ENCODE data around the gene CD28. TPM values are rescaled to one million over a fixed set of nuclear protein-coding genes. Genes with fewer than 3 reads are reported as not detected.
A peak's percentile ranks its signal among the peaks of the same experiment; 100 is the strongest.

The CD28 gene
- total and polyA plus RNA-seq, 4 donors = 1.0 to 11.0 (median 5.7) TPM

- Histone ChIP-seq H3K36me3 (ENCODE audit: control insufficient read depth in 1 of 2, insufficient read depth in 2 of 2, low read length in 1 of 2) (no peaks in the 10 kb centered on the region), H3K27ac (ENCODE audit: low read depth in 1 of 2, low read length in 2 of 2) (no peak overlapping the region), H3K27me3 (ENCODE audit: control insufficient read depth in 1 of 2, insufficient read depth in 2 of 2, low read length in 1 of 2) (no peaks in the 10 kb centered on the region), H3K4me1 (ENCODE audit: control insufficient read depth in 1 of 2, insufficient read depth in 2 of 2, low read length in 2 of 2) (no peaks in the 10 kb centered on the region), H3K4me3 (ENCODE audit: low read length in 2 of 2) (no peak overlapping the region), H3K9me3 (ENCODE audit: control insufficient read depth, low read length) (no peaks in the 10 kb centered on the region)
- DNase-seq (no peak), ATAC-seq (ENCODE audit: low FRiP score) (no peak)
- intact Hi-C loops (cut with DNase I) = no loop called here
- 83 to 85% methylated on average over 1 of the region's 1 CpG for WGBS, 2 donors
Measured at GRCh38 chr2:203756161-203756560, 49.7 kb downstream of the CD28 start.

GRCh38 chr2:203758841-203759689 is 52.6 kb downstream of the CD28 start:
- Histone ChIP-seq H3K27ac (ENCODE audit: low read depth in 1 of 2, low read length in 2 of 2) (no peak overlapping the region), H3K4me3 (ENCODE audit: low read length in 2 of 2) (no peak overlapping the region), H3K27me3 (ENCODE audit: control insufficient read depth in 1 of 2, insufficient read depth in 2 of 2, low read length in 1 of 2) (no peaks in the 10 kb centered on the region), H3K4me1 (ENCODE audit: control insufficient read depth in 1 of 2, insufficient read depth in 2 of 2, low read length in 2 of 2) (no peaks in the 10 kb centered on the region), H3K36me3 (ENCODE audit: control insufficient read depth in 1 of 2, insufficient read depth in 2 of 2, low read length in 1 of 2) (no peaks in the 10 kb centered on the region), H3K9me3 (ENCODE audit: control insufficient read depth, low read length) (no peaks in the 10 kb centered on the region)
- 69 to 78% methylated on average over 4 of the region's 4 CpGs for WGBS, 2 donors
- ATAC-seq (ENCODE audit: low FRiP score) (no peak), DNase-seq (no peak)
- intact Hi-C loops (cut with DNase I) = no loop called here

- H3K27ac ChIP-seq (ENCODE audit: low read depth in 1 of 2, low read length in 2 of 2) = no peak overlapping the region
- ATAC-seq (ENCODE audit: low FRiP score) = no peak
Measured at GRCh38 chr2:203759690-203760365, 53.4 kb downstream of the CD28 start.

GRCh38 chr2:203761121-203761520 is 54.7 kb downstream of the CD28 start:
- intact Hi-C loops (cut with DNase I) = no loop called here

More at GRCh38 chr2:203759690-203760365, 53.4 kb downstream of the CD28 start:
- WGBS, 2 donors = 85 to 89% methylated on average over 4 of the region's 4 CpGs
- Histone ChIP-seq H3K4me1 (ENCODE audit: control insufficient read depth in 1 of 2, insufficient read depth in 2 of 2, low read length in 2 of 2) (no peaks in the 10 kb centered on the region), H3K9me3 (ENCODE audit: control insufficient read depth, low read length) (no peaks in the 10 kb centered on the region), H3K27me3 (ENCODE audit: control insufficient read depth in 1 of 2, insufficient read depth in 2 of 2, low read length in 1 of 2) (no peaks in the 10 kb centered on the region), H3K36me3 (ENCODE audit: control insufficient read depth in 1 of 2, insufficient read depth in 2 of 2, low read length in 1 of 2) (no peaks in the 10 kb centered on the region), H3K4me3 (ENCODE audit: low read length in 2 of 2) (no peak overlapping the region)
- intact Hi-C loops (cut with DNase I) = no loop called here
- DNase-seq = peak in 1 of 2 donors; percentile 49

GRCh38 chr2:203763241-203763937 is 57.0 kb downstream of the CD28 start:
- Histone ChIP-seq H3K27ac (ENCODE audit: low read depth in 1 of 2, low read length in 2 of 2) (no peak overlapping the region), H3K4me3 (ENCODE audit: low read length in 2 of 2) (no peak overlapping the region), H3K9me3 (ENCODE audit: control insufficient read depth, low read length) (no peaks in the 10 kb centered on the region), H3K4me1 (ENCODE audit: control insufficient read depth in 1 of 2, insufficient read depth in 2 of 2, low read length in 2 of 2) (no peaks in the 10 kb centered on the region), H3K36me3 (ENCODE audit: control insufficient read depth in 1 of 2, insufficient read depth in 2 of 2, low read length in 1 of 2) (no peaks in the 10 kb centered on the region), H3K27me3 (ENCODE audit: control insufficient read depth in 1 of 2, insufficient read depth in 2 of 2, low read length in 1 of 2) (no peaks in the 10 kb centered on the region)
- no peak for DNase-seq
- WGBS, 2 donors = 88 to 95% methylated on average over 1 of the region's 1 CpG
- no peak for ATAC-seq (ENCODE audit: low FRiP score)
- intact Hi-C loops (cut with DNase I) = no loop called here

More at GRCh38 chr2:203761121-203761520, 54.7 kb downstream of the CD28 start:
- Histone ChIP-seq H3K4me3 (ENCODE audit: low read length in 2 of 2) (no peak overlapping the region), H3K4me1 (ENCODE audit: control insufficient read depth in 1 of 2, insufficient read depth in 2 of 2, low read length in 2 of 2) (no peaks in the 10 kb centered on the region), H3K27ac (ENCODE audit: low read depth in 1 of 2, low read length in 2 of 2) (no peak overlapping the region), H3K9me3 (ENCODE audit: control insufficient read depth, low read length) (no peaks in the 10 kb centered on the region), H3K27me3 (ENCODE audit: control insufficient read depth in 1 of 2, insufficient read depth in 2 of 2, low read length in 1 of 2) (no peaks in the 10 kb centered on the region), H3K36me3 (ENCODE audit: control insufficient read depth in 1 of 2, insufficient read depth in 2 of 2, low read length in 1 of 2) (no peaks in the 10 kb centered on the region)
- 96 to 99% methylated on average over 1 of the region's 1 CpG for WGBS, 2 donors
- ATAC-seq (ENCODE audit: low FRiP score) = no peak
- no peak for DNase-seq

- Histone ChIP-seq H3K27ac (ENCODE audit: low read depth in 1 of 2, low read length in 2 of 2) (no peak overlapping the region), H3K4me1 (ENCODE audit: control insufficient read depth in 1 of 2, insufficient read depth in 2 of 2, low read length in 2 of 2) (no peaks in the 10 kb centered on the region), H3K27me3 (ENCODE audit: control insufficient read depth in 1 of 2, insufficient read depth in 2 of 2, low read length in 1 of 2) (no peaks in the 10 kb centered on the region), H3K9me3 (ENCODE audit: control insufficient read depth, low read length) (no peaks in the 10 kb centered on the region), H3K36me3 (ENCODE audit: control insufficient read depth in 1 of 2, insufficient read depth in 2 of 2, low read length in 1 of 2) (no peaks in the 10 kb centered on the region), H3K4me3 (ENCODE audit: low read length in 2 of 2) (no peak overlapping the region)
- intact Hi-C loops (cut with DNase I) = no loop called here
- ATAC-seq (ENCODE audit: low FRiP score) = no peak
- 84 to 88% methylated on average over 10 of the region's 10 CpGs for WGBS, 2 donors
- no peak for DNase-seq
Measured at GRCh38 chr2:203763938-203764664, 57.7 kb downstream of the CD28 start.

- WGBS, 2 donors = 76 to 81% methylated on average over 4 of the region's 4 CpGs
- H3K9me3 ChIP-seq (ENCODE audit: control insufficient read depth, low read length) = no peaks in the 10 kb centered on the region
- intact Hi-C loops (cut with DNase I) = no loop called here
- DNase-seq (no peak), ATAC-seq (ENCODE audit: low FRiP score) (no peak)
- H3K27ac ChIP-seq (ENCODE audit: low read depth in 1 of 2, low read length in 2 of 2) = no peak overlapping the region
- no peaks in the 10 kb centered on the region for H3K36me3 ChIP-seq (ENCODE audit: control insufficient read depth in 1 of 2, insufficient read depth in 2 of 2, low read length in 1 of 2)
- H3K4me1 ChIP-seq (ENCODE audit: control insufficient read depth in 1 of 2, insufficient read depth in 2 of 2, low read length in 2 of 2) = no peaks in the 10 kb centered on the region
- no peak overlapping the region for H3K4me3 ChIP-seq (ENCODE audit: low read length in 2 of 2)
- no peaks in the 10 kb centered on the region for H3K27me3 ChIP-seq (ENCODE audit: control insufficient read depth in 1 of 2, insufficient read depth in 2 of 2, low read length in 1 of 2)
Measured at GRCh38 chr2:203772456-203773165, 66.2 kb downstream of the CD28 start.

- no peaks in the 10 kb centered on the region for H3K27me3 ChIP-seq (ENCODE audit: control insufficient read depth in 1 of 2, insufficient read depth in 2 of 2, low read length in 1 of 2)
- ATAC-seq (ENCODE audit: low FRiP score) (no peak), DNase-seq (no peak)
- no peaks in the 10 kb centered on the region for H3K9me3 ChIP-seq (ENCODE audit: control insufficient read depth, low read length)
- 69 to 77% methylated on average over 9 of the region's 9 CpGs for WGBS, 2 donors
- H3K36me3 ChIP-seq (ENCODE audit: control insufficient read depth in 1 of 2, insufficient read depth in 2 of 2, low read length in 1 of 2) = no peaks in the 10 kb centered on the region
- no peak overlapping the region for H3K27ac ChIP-seq (ENCODE audit: low read depth in 1 of 2, low read length in 2 of 2)
- intact Hi-C loops (cut with DNase I) = no loop called here
- no peak overlapping the region for H3K4me3 ChIP-seq (ENCODE audit: low read length in 2 of 2)
- H3K4me1 ChIP-seq (ENCODE audit: control insufficient read depth in 1 of 2, insufficient read depth in 2 of 2, low read length in 2 of 2) = no peaks in the 10 kb centered on the region
Measured at GRCh38 chr2:203774760-203775159, 68.3 kb downstream of the CD28 start.

All from aorta (tissue), 5 donors.